Astrocyte (in vitro differentiated cells and primary cell): ENCODE results near the gene VAC14.

Experiments
- EZH2 ChIP-seq: IDR thresholded peaks from 2 replicates; pipeline ENCODE4 v1.6.1; 2012; ENCODE audit warnings: mild to moderate bottlenecking, low read length, inconsistent platforms; ENCODE audit not compliant: insufficient read depth
- TF ChIP-seq, protein P1 (sequence below): IDR thresholded peaks from 2 replicates; pipeline ENCODE4 v1.5.1; 2011; ENCODE audit warnings: low read depth, mild to moderate bottlenecking, inconsistent platforms, low read length, moderate library complexity; ENCODE audit not compliant: insufficient read depth

DNA sequence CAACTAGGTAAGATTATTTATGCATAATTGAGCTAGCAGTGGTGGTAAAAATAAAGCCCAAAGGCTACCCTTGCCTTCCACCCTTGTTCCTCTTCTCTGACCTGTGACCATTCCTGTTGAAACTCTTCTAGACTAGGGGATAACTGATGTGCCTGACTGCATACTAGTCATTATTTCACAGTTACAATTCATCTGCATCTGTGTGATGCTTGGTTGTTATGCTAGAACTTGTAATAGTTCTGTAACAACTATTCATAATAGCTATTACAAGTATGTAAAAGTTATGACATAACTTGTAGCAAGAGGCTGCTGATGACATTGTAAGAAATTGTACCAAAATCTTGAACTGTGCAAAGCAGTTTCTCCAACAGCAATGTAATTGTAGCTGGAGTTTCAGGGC, 2.4 kb upstream of the VAC14 start:
- TF ChIP-seq, protein P1, sequence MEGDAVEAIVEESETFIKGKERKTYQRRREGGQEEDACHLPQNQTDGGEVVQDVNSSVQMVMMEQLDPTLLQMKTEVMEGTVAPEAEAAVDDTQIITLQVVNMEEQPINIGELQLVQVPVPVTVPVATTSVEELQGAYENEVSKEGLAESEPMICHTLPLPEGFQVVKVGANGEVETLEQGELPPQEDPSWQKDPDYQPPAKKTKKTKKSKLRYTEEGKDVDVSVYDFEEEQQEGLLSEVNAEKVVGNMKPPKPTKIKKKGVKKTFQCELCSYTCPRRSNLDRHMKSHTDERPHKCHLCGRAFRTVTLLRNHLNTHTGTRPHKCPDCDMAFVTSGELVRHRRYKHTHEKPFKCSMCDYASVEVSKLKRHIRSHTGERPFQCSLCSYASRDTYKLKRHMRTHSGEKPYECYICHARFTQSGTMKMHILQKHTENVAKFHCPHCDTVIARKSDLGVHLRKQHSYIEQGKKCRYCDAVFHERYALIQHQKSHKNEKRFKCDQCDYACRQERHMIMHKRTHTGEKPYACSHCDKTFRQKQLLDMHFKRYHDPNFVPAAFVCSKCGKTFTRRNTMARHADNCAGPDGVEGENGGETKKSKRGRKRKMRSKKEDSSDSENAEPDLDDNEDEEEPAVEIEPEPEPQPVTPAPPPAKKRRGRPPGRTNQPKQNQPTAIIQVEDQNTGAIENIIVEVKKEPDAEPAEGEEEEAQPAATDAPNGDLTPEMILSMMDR = no peak
- no peak for TF ChIP-seq EZH2
